NCI-H524 (cell line): Measurements from ENCODE around the gene VAV1.
A peak's percentile ranks its signal among the peaks of the same experiment; 100 is the strongest.
"Not testable (repeated sequence)": the region's sequence is repeated elsewhere in the genome, so short reads cannot be mapped to it uniquely, and the experiment has no call there.

Experiments used
- DNase-seq, 2 experiments: peaks; one replicate each; lab custom pipeline; 2025; lab: John Stamatoyannopoulos, UW

Gene VAV1

DNA sequence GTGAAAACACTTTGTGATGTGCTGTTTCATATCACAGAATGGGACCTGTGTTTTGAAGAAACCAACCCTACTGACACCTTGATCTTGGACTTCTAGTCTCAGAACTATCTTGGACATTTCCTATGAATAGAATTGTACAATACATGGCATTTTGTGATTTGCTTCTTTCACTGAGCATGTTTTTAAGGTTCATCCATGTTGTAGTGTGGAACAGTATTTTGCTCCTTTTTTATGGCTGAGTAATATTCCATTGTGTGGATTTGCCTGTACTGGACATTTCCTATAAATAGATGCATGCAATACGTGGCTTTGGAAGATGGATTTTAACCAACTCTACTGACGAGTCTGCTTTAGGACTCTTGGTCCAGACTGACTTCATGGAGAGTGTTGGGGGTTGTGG lies 46.8 kb downstream of the VAV1 start:
- no peak for DNase-seq

- DNase-seq, result no peak
Measured at GRCh38 chr19:6820237-6820636, 47.7 kb downstream of the VAV1 start.

DNA sequence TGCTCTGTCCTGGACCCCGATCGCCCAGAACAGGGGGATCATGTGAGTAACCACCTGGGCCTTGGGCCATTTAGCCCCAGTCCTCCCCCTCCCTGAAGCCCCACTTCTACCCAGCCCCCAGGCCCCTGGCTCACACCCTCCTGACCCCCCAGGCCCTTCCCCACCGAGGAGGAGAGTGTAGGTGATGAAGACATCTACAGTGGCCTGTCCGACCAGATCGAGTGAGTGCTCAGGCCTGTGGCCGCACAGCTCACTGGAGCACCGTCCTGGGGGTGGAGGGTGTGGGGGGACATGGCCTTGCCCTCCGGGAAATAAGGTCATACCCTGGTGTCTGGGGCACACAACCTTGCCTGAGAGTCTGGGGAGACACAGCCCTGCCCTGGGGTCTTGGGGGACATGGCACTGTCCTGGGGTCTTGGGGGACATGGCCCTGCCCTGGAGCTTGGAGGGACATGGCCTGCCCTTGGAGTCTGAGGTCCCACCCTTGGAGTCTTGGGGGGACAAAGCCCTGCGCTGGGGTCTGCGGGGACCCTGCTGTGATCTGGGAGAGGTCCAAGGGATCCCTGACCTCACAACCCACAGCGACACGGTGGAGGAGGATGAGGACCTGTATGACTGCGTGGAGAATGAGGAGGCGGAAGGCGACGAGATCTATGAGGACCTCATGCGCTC lies 49.3 kb downstream of the VAV1 start:
- no peak for DNase-seq

DNA sequence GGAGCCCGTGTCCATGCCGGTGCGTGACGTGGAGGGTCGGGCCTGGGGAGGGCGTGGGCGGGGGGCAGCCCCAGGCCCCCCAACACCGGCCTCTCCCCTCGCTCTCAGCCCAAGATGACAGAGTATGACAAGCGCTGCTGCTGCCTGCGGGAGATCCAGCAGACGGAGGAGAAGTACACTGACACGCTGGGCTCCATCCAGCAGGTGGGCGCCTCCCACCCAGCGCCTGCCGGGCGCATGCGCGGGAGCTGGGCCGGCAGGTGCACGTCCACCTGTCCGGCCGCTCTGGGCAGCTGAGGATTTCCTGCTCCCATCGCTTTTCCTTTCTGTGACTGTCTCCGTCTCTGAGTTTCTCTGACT lies 49.8 kb downstream of the VAV1 start:
- DNase-seq, result peak in 1 of 2 experiments; percentile 2

- no peak for DNase-seq
Measured at GRCh38 chr19:6825076-6825774, 52.7 kb downstream of the VAV1 start.

GRCh38 chr19:6826281-6826920 lies 53.9 kb downstream of the VAV1 start:
- no peak for DNase-seq

- no peak for DNase-seq
Measured at GRCh38 chr19:6828306-6828697, 55.8 kb downstream of the VAV1 start.

- DNase-seq, result no peak
Measured at GRCh38 chr19:6828698-6829633, 56.5 kb downstream of the VAV1 start.

DNA sequence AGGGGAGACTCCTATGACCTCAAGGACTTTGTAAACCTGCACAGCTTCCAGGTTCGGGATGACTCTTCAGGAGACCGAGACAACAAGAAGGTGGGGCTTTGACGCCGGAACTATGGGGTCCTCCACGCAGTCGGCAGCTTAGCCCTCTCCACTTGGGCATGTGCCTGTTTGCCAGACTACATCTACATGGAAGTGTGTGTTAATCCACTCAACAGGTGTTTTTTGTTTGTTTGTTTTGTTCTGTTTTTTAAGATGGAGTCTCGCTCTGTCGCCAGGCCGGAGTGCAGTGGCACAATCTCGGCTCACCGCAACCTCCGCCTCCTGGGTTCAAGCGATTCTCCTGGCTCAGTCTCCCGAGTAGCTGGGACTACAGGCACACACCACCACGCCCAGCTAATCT lies 57.3 kb downstream of the VAV1 start:
- not testable (repeated sequence) for DNase-seq

DNA sequence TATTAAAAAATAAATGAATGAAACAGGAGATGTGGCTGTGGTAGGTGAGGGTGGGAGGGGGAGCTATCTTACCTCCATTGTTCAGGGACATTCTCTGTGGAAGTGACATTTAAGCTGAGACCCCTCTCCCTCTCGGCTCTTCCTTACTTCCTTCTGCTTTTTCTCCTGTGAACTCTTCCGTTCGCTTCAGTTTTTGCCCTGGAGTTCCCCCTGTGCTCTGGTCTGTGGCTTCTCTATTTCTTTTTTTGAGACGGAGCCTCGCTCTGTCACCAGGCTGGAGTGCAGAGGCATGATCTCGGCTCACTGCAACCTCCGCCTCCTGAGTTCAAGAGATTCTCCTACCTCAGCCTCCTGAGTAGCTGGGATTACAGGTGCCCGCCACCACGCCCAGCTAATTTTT lies 58.6 kb downstream of the VAV1 start:
- not testable (repeated sequence) for DNase-seq

GRCh38 chr19:6832412-6832811 lies 59.9 kb downstream of the VAV1 start:
- DNase-seq, result no peak

- no peak for DNase-seq
Measured at GRCh38 chr19:6833166-6833790, 60.8 kb downstream of the VAV1 start.

DNA sequence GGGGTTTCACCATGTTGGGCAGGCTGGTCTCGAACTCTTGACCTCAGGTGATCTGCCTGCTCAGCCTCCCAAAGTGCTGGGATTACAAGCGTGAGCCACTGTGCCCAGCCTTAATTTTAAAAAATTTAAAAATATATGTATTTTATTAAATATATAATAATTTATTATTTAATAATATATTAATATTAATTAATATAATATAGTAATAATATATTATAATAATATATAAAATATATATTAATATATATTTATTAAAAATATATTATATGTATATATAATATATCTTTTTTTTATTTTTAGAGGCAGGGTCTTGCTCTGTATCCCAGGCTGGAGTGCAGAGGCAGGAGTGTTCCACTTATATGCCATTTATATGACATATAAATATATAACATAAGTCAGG lies 61.9 kb downstream of the VAV1 start:
- DNase-seq, result no peak

DNA sequence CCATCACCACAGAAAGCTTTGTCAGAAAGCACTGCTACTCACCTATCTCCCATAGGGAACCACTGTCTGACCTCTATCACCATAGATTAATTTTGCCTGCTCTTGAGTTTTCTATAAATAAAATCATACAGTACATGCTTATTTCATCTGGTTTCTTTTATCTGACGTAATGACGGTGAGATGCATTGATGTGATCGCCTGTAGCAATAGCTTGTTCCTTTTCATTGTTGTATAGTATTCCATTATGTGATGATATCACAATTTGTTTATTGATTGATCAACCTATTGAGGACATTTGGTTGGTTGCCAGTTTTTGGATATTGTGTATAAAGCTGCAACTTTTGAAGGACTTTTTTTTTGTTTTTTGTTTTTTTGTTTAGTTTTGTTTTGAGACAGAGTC lies 63.0 kb downstream of the VAV1 start:
- DNase-seq, result no peak

DNA sequence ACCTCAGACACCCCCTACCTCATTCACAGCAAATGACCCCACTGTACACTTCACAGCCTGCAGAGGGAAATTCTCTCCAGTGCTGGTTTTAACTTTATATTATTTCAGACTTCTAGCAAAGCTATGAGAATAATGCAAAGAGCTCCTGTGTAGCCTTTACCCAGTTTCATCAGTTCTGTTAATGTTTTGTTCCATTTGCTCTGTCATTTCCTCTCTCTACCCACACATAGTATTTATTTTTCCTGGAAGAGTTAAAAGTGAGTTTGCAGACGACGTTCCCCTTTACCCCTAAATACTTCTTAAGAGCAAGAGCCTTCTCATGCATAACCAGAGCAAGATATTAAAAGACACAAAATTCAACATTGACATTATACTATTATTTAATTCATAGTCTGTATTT lies 65.0 kb downstream of the VAV1 start:
- no peak for DNase-seq

GRCh38 chr19:6838062-6838655 lies 65.7 kb downstream of the VAV1 start:
- no peak for DNase-seq

DNA sequence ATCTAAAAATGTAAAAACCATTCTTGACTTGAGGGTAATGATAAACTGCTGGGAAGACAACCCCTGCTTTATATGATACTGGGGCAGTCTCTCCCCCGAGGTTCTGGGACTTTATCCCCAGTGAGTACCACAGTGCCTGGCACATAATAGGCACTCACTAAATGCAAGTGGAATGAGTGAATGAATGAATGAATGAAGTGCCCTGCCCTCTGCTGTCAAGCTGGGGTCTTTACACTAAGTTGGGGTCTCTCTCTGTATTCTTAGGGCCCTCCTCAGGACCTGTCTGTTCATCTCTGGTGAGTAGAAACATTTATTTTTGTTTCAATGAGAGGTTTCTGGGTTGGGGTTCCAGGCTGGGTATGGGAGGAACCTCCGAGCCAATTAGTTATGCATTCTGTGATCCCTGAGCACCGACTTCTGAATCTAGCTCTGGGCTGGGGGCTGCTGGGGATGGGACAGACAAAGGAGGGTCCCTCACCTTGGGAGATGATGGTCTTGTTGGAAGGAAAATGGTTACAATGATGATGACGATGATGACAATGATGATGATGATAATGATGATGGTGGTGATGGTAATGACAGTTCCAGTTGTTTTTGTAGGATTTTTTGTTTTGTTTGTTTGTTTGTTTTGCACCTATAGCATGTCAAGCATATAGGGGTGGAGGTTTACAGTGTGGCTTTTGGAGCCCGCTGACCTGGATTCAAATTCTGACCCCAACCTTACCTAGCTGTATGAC lies 70.5 kb downstream of the VAV1 start:
- DNase-seq, result no peak

GRCh38 chr19:6847828-6848200 lies 75.3 kb downstream of the VAV1 start:
- DNase-seq, result no peak

DNA sequence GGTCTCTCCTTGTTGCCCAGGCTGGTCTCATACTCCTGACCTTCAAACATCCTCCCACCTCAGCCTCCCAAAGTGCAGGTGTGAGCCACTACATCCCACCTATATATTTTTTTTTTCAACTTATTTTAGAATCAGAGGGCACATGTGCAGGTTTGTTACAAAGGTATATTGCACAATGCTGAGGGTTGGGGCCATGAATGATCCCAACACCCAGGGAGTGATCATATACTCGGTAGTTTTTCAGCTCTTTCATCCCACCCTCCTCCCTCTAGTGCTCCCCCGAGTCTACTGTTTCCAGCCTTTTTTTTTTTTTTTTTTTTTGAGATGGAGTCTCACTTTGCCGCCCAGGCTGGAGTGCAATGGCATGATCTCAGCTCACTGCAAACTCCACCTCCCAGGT lies 76.5 kb downstream of the VAV1 start:
- no peak for DNase-seq

DNA sequence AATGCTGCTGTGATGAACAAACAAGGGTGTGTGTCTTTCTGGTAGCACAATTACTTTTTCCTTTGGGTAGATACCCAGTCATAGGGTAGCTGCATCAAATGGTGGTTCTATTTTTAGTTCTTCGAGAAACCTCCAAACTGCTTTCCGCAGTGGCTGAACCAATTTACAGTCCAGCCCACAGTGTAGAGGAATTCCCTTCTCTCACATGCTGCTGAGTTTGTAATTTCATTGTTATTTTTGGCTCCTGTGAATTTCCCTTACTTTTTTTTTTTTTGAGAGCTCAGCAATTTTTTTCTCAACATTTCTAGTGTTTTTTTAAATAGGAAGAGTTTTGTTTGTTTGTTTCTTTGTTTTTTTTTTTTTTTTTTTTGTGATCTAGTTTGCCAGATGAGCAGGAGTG lies 77.4 kb downstream of the VAV1 start:
- DNase-seq, result no peak

DNA sequence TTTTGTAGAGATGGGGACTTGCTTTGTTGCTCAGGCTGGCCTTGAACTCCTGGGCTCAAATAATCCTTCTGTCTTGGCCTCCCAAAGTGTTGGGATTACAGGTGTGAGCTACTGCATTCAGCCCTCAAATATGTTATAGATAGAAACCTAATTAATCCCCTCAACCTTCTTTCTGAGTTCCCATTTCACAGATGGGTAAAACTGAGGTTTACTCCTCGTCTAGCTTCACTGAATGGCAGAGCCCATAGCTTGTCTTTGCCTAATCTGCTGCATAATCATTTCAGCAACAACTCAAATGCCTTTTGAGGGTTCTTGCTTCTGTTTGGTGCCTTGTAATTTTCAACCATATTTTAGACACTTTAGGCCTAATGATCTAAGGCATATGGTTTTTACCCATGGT lies 78.9 kb downstream of the VAV1 start:
- DNase-seq, result no peak
